ENCODE data around the gene KLF16.

Gene KLF16

DNA sequence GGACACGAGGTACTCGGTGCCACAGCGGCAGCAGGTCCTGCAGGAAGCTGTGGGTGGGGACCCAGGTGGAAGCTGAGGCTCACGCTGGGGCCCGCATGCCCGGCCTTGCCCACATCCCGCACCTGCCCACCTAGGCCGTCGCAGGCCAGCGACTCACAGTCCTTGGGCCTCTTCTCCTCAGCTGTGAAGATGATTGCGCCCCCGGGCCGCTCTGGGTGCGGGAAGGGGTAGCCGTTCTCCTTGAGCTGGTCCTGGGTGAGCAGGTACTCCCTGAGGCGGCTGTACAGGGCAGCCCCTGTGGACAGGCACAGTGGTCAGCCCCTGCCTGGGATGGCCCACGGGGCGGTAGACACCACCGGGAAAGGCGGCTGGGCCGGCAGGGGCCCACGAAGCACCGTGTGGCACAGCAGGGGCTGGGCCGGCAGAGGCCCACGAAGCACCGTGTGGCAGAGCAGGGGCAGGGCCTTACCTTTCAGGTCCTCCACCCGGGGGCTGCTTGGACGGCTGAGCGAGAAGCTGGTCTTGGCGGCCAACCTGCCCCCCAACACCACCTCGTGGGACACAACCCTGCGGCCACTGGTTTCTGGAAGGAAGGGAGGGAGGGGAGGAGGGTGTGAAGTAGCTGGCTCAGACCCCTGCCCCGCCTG lies 44.7 kb downstream of the KLF16 start:
- DNase-seq, result no peak

DNA sequence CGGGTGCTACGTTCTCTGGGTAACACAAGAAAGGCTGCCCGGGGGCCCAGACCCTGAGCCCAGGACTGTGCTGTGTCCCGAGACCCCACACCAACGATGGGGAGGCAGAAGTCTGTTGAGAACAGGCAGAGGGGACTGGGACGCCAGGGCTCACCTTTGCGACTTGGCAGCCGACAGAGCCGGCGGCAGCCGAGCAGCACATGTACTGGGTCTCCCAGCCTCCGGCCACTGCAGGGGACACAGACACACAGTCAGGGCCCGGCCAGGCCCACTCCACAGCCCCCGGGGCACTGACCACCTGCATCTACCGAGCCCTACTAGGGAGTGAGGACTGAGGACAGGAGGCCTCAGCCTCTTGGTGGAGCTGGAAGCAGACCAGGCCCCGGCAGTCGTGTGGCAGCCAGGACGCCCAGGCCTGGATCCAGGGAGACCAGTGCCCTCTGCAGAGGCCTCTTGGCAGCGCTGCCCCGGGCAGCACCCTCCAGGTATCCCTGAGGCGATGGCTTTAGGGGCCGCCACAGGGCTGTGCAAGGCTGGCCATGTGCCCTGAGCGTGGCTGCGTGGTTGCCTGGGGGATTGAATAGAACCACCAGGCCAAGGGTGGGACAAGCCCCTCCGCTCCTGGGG lies 45.7 kb downstream of the KLF16 start:
- DNase-seq, result no peak

DNA sequence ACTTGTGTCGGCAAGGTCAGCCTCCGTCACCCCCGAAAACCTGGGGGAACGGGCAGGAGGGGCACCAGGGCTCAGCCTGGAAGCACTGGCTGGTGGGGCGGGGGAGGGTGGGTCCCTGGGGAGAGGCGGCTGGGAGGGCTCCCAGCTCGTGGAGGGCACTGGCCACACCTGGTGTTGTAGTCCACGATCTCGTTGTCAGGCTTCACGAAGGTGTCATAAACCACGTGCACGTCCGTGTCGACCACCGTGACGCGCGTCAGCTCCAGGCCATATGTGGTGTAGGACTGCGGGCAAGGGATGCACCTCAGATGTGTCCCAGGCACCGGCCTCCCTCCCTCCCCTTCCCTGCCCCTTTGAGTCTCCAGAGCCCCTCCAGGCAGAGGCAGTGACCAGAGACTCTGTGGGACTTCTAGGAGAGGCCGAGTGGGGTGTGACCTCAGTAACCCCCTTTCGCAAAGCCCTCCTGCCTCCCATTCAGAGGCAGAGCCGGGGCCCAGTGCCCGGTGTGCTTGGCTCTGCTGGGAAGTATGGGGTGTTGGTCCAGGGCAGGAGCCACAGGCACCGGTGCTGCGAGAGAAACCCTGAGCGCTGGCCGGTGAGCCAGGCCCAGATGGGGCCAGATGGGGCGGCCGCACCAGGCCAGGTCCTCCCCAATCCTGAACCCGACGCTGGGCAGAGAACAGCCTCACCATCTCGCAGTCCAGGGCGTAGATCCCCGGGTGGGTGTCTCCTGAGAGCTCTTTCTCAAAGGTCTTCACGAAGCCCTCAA lies 46.7 kb downstream of the KLF16 start:
- no peak for DNase-seq

DNA sequence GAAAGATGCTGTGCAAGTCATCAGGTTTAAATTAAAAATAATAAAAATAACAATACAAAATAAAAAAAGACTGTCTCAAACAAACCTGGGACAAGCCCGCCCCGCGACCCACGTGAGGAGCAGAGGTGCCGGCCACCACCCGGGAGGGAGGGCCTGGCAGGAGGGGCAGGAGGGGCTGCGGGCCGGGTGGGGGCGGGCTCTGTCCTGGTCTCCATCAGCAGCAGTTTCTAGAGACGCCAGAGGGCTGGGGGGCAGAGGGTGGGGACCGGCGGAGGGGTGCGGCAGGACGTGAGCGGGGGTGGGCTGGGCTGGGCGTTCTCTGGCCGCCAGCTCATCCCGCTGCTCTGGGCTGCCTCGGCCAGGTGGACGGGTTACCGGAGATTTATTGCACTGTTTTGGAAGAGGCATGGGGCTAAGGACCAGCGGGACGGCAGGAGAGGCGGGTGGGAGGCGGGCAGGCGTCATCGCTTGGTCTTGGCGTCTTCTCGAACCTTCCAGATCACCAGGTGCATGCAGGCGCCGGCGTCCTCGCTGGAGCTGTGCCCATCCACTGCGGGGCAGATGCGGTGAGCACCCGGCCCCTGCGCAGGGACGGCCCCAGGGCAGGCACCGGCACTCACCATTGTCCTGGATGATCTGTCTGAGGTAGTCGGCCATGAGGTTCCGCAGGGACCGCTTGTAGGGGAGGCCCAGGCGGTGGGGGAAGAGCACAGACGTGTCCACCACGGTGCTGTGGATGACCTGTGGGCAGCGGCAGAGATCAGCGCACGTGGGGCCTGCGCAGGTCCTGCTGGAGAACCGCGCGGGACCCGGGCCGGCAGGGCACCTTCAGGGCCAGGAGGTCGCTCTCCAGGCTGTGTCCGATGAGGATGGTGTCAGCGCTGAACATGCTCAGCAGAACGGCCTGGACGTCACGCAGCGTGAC lies 47.5 kb downstream of the KLF16 start:
- DNase-seq, result no peak

DNA sequence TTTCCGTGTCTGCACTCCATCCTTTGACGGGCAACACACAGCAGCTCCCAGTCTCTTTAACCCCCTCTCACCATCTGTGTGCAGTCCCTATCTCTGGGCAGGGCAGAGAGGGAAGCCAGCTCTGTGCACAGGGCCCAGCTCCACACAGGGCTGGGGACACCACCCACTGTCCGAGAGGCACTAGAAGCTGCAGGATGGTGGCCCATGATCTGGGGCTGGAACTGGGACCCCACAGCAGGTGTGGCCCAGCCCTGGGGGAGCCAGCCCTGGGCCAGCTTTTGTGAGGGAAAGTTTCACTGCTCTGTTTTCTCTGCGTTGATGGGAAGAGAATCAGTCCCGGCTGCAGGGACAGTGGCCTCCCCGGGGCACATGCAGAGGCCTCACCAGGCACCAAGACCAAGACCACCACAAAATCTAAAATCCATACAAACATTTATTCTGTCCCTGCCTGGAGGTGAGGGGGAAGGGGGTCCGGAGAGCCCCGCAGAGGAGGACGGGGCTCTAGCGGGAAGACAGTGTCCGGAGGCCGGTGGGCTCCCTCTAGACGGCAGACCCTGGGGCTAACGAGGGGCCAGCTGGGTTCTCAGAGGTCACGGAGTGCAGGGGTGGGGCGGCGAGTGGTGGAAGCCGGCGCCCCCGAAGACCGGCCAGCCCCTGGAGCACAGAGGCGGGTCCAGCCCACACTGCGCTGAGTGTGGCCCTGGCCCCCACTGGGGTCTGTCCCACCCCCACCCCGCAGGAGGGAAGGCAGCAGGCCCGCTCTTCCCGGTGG lies 48.4 kb downstream of the KLF16 start:
- no peak for DNase-seq

DNA sequence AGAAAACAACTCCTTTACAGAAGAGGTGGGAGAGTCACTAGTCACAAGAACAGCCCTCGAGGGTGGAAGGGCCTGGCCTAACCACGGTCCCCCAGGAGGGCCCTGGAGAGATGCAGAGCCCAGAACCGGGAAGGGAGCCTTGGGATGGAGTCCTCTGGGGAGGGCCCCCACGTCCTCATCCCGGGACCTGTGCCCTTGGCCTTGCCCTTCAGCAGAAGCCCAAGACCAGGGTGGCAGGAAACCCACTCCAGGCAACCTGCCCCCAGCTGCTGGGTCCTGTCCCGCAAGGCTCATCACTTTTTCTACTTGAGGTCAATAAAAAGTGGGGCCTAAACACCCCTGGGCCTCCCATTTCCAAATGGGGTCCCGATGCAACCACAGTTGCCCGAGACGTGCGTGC lies 49.0 kb downstream of the KLF16 start:
- DNase-seq, result no peak

DNA sequence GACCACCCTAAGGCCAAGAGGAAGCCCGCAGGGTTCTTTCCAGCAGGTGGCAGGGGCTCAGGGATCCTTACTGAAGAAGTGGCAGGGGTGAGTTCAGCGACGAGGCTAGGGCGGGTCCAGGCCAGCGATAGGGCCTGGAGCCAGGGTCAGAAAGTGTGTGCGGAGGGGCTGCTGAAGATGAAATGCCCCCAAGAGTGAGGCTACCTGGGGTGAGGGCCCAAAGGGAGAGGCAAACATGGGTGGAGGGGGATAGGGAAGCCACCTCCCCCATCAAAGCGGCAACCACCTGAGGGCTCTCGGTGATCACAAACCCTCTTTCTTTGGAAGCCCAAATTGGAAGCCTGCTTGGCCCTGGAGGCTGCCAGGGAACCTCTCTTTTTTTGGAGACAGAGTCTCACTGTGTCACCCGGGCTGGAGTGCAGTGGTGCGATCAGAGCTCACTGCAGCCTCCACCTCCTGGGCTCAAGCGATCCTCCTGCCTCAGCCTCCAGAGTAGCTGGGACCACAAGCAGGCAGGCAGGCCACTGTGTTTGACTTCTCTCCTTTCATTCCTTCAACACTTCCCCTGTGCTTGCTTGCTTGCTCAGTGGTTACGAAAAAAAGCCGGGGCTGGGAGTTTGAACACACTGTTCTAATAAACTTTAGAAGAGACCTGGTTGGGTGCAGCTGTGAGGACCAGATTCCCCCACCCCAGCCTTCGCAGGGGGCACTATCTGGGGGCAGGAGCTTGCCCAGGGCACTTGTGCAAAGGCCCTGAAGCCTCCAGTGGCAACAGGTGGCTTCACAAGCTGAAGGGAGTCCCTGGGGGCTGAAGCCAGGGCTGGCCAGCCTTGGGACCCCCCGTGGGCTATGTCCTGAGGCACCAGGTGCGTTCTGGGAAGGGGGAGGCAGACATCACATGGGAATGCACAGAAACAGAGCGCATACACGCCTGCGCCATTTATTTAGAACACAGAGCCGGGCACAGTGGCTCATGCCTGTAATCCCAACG lies 49.9 kb downstream of the KLF16 start:
- DNase-seq, result no peak

DNA sequence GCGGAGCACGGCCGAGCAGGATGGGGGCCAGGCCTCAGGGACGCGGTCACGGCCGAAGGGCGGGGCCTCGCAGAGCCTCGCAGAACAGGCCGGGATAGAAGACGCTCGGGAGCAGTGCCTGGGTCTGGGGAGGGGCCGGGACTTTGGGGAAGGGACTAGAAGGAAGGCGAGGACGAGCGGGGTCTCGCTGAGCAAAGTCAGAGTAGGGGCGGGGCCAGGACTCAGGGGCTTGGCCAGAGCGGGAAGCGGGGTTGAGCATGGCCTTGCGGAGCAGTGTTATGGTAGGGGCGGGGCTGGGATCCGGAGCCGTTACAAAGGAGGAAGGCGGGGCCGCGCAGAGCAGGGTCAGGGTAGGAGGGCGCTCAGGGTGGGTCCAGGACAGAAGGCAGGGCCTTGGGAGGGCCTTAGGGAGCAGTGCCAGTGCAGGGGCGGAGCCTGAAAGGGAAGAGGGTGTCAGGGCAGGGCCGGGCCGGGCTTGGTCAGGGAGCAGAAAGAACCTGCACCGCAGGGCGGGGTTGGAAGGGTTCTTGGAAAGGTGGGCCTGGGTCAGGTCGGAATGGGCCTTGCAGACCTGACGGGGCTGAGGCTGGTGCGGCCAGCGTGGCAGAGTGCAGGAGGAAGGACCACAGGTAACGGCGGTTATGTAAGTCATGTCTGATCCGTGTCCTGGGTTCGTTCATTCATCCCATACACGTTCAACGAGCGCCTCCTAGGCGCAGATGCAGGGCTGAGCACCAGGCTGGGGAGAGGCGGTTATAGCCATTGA lies 50.8 kb downstream of the KLF16 start:
- peak; percentile 70 for DNase-seq

DNA sequence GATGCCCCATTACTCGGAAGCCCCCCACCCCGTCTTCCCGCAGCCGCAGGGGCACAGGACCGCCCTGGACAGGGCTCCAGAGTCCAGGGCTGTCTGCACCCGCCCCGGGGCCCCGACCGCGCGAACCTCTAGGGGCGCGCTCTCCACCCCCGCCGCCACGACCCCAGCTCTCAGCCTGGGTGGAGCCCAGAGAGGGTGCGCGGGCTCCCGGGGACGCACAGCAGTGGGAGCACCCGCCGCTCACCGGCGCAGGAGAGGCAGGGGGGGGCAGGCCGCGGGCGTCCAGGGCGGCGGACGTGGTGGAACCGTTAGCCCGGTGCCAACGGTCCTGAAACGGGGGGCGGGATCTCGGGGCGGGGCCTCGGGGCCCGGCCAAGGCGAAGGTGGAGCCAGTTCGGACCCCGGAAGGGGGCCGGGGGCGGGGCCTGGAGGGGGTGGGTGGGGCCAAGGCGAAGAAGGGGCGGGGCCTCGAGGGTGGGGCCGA lies 51.4 kb downstream of the KLF16 start, which contains the start of gene ATP8B3:
Gene ATP8B3, minus strand, starts transcription at position 335 of the 484 bp plus-strand sequence. CDS start 540 bp downstream, outside the sequence.
- no peak for DNase-seq

DNA sequence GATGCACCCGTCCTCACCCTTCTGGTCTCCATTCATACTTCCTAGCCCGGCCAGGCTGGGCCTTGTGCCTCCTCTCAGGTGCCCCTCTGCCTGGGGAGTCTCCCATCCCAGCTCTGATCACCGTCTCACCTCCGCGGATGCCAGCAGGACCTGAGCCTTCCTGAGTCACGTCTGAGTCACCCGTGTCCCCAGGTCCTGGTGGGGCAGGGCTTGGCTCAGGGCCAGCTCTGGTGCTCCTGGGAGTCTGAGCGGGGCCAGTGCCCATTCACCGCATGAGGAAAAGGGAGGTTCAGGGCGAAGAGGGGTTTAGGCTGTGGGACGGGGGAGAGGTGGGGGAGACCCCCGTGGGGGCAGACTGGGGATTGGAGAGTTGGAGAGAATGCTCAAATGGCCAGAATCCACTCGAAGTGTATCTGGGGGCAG lies 51.9 kb downstream of the KLF16 start:
- DNase-seq, result no peak

DNA sequence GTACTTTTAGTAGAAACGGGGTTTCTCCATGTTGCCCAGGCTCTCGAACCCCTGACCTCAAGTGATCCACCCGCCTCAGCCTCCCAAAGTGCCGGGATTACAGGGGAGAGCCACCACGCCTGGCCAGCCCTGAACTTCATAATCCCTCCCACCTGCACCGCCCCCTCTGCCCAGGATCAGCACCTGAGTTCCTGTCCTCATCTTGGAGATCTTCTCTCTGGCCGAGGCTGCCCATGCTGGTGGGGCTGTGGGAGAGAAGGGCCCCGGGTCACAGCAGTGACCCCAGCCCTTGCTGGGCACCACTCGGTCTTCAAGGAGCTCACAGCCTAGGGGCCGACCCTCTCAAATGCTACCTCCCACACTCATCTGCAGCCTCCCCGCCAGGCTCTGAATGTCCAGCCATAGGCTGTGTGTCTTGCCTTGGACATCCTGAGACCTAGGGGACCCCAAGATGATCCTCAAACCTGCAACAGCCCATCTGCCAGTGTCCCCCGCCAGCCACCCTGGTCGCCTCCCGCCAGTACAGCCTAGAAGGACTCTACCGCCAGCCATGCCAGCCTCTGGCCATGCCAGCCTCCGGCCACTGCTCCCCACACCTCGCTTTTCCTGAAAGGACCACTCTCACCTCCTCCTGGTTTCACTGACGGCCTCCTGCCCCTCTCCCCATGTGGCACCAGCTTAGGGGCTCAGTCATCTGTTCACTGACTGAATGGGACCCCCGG lies 52.8 kb downstream of the KLF16 start:
- no peak for DNase-seq

DNA sequence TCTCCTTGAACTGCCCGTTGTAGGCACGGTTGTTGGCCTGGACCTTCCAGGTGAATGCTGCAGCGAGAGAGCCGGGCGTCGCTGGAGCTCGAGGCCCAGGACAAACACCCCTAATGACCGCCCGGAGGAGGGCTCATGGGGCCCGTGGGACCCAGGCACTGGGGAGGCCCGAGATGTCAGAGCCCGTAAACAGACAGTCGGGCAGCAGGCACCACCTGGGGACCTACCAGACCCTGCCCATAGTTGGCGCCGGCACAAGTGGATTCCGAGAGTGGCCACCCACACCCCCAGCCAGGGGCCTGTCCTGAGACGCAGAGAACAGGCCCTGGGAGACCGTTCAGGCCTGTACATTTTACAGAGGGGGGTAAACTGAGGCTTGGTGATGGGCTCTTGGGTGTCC lies 53.7 kb downstream of the KLF16 start:
- no peak for DNase-seq

DNA sequence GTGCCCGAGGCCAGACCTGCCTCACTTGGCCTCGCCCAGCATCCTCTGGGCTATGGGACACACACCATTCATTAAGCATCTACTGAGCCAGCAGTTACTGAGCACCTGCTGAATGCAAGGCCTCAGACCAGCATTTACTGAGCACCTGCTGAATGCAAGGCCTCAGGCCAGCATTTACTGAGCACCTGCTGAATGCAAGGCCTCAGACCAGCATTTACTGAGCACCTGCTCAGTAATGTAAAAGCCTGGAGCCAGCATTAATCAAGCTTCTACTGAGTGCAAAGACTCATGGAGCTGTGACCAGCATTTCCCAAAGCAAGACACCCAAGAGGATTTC lies 55.0 kb downstream of the KLF16 start:
- no peak for DNase-seq

DNA sequence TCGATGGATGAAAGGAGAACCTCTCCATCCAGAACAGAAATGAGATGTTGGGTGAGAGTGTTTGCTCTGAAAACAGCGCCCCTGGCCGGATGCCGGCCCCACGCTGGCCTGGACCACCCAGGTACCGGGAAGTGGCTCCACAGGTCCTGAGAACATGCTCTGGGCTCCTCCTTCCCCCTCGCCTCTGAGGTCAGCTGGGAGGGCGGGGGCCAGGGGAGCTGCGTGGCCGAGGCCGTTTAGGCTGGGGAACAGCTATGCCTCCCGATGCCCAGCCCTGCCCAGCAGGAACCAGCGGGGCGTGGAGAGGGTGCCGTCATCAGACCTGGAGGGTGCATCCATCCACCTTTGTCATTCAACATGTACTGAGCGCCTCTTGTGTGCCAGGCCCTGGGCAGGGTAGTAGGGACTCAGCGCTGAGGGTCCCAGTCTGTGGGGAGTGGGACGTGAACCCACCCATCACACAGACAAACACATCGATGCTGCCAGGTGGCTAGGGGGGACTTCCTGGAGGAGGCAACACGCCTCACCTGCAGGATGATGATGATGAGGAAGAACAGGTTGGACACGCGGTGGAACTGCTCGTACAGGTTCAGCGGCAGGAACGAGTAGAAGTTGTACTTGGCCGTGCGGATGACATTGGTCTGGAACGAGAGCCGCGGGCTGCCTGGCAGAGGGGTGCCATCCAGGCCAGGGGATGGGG lies 55.5 kb downstream of the KLF16 start:
- no peak for DNase-seq

DNA sequence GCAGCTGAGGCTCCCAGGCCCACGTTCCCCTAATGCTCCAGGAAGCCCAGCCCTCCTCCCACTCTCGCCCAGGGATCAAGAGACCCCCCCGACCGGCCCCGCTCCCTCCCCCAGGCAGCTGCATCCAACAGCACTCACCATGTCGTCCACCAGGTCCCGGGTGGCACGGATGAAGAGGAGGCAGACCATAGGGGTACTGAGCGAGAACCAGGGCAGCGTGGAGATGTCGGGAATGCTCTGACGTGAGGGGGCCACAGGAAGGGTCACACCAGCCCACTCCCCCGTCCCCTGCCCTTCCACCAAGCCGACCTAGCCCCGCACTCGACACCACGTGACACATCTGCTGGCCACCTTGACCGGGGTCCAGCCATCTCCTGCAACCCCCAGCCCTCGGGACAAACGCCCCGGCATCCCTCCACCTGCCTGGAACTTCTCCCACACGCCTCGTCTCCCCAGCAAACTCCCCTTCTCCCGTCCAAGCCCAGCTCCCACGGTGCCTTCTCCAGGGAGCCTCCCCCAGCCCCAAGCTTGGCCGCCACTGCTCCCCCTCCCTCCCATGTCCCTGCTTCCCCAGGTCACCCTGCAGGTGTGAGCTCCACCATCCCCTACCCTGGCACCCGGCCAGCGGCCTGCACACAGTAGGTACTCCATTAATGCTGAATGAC lies 56.2 kb downstream of the KLF16 start:
- no peak for DNase-seq

DNA sequence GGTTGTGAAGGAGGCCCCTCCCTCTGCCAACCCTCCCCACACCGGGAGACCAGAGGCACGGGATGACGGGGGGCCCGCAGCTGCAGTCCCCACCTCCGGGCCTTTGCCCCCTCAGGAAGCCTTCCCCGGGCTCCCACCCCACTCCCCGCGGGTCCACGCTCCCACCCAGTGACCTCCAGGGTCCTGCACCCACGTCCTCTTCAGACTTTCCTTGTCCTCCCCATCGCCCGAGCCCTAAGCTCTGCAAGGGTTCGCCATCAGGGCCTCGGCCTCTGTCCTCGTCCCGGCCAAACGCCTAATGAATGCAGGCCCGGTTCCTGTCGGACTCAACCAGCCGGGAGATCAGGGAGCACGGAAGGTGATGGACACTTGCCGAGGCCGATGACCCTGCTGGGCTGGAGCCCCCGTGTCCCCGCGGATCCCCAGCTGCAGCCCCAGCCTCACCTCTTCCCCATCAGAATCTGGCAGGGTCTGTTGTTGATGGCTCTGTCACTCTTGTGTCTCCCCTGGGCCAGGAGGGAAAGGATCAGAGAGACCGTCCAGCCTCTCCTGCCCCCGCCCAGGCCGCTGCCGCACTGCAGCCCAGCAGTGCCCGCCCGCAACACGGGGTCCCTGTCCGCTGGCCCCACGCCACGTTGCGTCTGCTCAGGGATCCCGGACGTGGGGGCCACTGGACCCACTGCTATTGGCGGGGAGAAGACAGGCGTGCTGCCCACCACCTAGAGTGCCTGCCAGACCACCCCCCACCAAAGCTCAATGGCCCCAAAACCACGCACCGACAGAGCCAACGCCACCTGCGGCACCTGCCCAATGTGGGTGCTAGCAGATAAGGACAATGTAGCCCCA lies 57.0 kb downstream of the KLF16 start:
- no peak for DNase-seq
